NCI-H345 treated with DMSO at 0.1 percent for 48 hours (cell line): Measurements from ENCODE around the gene ABCC9.

Source experiments
- DNase-seq: peaks from one replicate; lab custom pipeline; 2025; ENCODE audit not compliant: unreplicated experiment; lab: John Stamatoyannopoulos, UW

ABCC9 gene

GRCh38 chr12:21940549-21941505, at the start of gene ABCC9:
ABCC9 (minus strand) TSS chr12:21941426; CDS start chr12:21936674, 4,752 bp downstream.
- DNase-seq: no peak

GRCh38 chr12:21989819-21990412, 48.7 kb upstream of the ABCC9 start:
- DNase-seq: no peak

DNA sequence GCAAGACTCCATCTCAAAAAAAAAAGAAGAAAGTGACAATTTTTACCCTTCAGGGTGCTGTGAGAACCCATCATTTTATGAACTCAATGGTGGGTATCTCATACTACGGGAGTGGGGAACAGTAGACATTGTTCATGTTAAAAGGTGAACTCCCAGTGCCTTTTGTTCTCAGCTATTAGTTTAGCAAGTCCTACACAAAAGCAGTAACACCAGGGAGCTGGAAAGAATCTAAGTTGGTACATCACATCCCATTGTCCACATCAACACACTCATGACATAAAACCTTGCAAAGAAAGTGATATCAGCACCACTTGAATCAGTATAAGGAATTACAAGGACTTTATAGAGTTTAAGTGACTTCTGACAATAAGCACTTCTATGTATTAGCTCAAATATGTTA, 47.4 kb upstream of the ABCC9 start:
- DNase-seq: no peak

- DNase-seq: no peak
Observed at GRCh38 chr12:21987755-21988154, 46.5 kb upstream of the ABCC9 start.

DNA sequence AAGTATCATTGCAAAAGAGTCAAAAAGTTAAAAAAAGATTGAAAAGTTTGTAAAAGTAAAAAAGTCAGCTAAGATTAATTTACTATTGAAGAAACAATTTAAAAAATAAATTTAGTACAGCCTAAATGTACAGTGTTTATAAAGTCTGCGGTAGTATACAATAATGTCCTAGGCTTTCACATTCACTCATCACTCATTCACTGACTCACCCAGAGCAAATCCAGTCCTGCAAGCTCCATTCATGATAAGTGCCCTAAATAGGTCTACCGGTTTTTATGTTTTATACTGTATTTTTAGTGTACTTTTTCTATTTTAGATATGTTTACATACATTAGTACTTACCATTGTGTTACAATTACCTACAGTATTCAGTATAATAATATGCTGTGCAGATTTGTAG, 43.9 kb upstream of the ABCC9 start:
- DNase-seq: no peak

GRCh38 chr12:21984375-21984774, 43.1 kb upstream of the ABCC9 start:
- DNase-seq: no peak

DNA sequence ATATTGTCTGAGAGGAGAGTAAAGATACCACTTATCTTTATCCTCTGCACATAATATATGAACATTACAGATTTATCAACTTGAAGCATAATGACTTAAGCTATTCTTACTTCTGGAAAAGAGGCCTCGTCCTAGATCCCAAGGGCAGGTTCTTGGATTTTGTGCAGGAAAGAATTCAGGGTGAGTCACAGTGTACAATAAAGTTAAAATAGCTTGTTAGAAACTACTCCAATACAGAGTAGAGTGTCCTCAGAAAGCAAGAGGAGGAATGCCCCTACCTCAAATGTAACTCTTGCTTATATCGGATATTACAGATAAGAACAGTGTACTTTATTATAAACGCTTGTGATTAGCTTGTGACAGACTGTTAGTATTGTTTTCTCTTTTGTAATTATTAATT, 41.9 kb upstream of the ABCC9 start:
- no peak for DNase-seq

- no peak for DNase-seq
Observed at GRCh38 chr12:21980544-21980943, 39.3 kb upstream of the ABCC9 start.

GRCh38 chr12:21975293-21975692, 34.1 kb upstream of the ABCC9 start:
- no peak for DNase-seq

DNA sequence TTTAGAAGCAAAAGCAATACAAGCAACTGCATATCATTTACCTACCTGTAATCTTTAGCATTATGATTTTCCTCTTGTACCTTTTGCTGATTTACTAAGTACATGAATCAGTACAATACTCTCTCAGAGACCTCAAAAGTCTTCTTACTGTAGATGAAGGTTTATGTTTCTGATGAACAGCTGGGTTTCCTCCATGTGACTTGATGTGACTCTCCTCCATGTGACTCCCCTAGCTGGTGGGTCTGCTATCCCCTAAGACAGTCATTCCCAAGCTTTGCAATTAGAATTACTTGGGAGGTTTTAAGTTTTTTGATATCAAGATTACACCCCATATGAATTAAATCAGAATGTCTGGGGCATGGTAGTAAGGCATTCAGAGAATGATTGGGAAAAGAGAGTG, 32.0 kb upstream of the ABCC9 start:
- no peak for DNase-seq

DNA sequence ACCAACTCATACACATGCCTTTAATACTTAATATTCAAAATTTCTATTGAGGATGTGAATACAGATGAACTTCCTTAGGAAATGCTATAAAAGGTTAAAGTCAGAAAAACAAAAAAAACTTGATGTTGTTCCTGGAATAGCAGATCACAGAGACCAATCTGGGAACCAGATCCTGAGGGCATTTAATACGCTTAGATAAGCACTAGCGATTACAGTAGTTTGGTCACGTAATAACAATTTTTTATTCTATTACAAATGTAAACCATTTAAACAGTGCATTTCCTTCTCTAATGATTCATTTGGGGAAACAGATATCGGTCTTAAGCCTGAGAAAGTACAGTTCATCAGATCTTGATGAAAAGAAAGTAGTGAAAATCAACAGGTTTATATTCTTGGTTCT, 30.8 kb upstream of the ABCC9 start:
- DNase-seq: no peak

DNA sequence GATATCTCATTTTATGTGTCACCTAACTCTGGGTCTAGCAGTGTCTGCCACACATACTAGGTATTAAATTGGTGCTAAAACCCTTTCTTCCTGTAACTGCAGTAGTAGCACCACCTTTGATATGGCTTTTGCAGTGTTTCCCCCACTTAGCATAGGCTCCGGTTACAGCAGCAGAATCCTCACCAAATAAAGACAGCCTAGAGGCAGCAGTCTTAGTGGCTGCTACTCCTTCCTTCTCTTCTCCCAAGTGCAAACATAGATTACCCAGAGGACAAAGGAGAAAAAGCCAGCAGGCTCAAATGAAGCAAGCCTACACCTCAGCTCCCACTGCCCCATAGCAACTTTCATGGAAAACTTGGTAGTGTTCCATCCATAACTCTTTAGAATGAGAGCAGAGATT, 30.1 kb upstream of the ABCC9 start:
- no peak for DNase-seq

- no peak for DNase-seq
Observed at GRCh38 chr12:21962821-21963220, 21.6 kb upstream of the ABCC9 start.

- DNase-seq: no peak
Observed at GRCh38 chr12:21962236-21962635, 21.0 kb upstream of the ABCC9 start.

GRCh38 chr12:21950649-21951048, 9.4 kb upstream of the ABCC9 start:
- DNase-seq: no peak

- DNase-seq: no peak
Observed at GRCh38 chr12:21949036-21949435, 7.8 kb upstream of the ABCC9 start.

DNA sequence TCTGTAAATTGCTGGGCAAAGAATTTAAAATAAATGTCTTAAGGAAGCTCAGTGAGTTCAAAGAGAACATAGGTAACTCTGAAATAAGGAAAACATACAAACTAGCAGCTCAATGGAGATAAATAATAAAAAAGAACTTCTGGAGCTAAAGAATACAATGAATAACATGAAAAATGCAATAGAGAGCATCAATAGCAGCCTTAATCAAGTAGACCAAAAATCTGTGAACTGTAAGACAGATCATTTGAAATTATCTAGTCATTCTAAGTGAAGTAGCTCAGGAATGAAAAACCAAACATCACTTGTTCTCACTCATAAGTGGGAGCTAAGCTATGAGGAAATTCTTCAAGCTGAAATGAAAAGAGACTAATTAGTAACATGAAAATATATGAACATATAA, 5.8 kb upstream of the ABCC9 start:
- DNase-seq: no peak

DNA sequence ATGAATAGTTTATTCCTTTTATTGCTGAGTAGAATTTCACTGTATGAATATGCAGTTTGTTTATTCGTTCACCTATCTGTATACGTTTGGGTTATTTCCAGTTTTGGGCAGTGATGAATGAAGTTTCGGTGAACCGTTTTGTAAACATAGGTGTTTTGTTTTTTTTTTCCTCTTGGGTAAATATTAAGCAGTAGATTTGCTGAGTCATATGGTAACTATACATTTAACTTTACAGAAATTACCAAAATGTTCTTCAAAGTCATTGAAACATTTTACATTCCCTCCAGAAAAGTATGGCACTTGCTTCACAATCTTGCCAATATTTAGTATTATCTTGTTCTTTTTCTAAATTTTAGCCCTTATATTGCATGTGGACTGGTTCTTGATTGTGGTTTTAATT, 3.8 kb upstream of the ABCC9 start:
- DNase-seq: no peak

- DNase-seq: no peak
Observed at GRCh38 chr12:21942377-21942703, 1.1 kb upstream of the ABCC9 start.

GRCh38 chr12:21941506-21942376, 515 bp upstream of the ABCC9 start:
- no peak for DNase-seq

- no peak for DNase-seq
Observed at GRCh38 chr12:21939435-21939834, 1.8 kb downstream of the ABCC9 start.

GRCh38 chr12:21938879-21939278, 2.3 kb downstream of the ABCC9 start:
- no peak for DNase-seq
